ENCODE measurements around the gene PTCD3.

Gene PTCD3

DNA sequence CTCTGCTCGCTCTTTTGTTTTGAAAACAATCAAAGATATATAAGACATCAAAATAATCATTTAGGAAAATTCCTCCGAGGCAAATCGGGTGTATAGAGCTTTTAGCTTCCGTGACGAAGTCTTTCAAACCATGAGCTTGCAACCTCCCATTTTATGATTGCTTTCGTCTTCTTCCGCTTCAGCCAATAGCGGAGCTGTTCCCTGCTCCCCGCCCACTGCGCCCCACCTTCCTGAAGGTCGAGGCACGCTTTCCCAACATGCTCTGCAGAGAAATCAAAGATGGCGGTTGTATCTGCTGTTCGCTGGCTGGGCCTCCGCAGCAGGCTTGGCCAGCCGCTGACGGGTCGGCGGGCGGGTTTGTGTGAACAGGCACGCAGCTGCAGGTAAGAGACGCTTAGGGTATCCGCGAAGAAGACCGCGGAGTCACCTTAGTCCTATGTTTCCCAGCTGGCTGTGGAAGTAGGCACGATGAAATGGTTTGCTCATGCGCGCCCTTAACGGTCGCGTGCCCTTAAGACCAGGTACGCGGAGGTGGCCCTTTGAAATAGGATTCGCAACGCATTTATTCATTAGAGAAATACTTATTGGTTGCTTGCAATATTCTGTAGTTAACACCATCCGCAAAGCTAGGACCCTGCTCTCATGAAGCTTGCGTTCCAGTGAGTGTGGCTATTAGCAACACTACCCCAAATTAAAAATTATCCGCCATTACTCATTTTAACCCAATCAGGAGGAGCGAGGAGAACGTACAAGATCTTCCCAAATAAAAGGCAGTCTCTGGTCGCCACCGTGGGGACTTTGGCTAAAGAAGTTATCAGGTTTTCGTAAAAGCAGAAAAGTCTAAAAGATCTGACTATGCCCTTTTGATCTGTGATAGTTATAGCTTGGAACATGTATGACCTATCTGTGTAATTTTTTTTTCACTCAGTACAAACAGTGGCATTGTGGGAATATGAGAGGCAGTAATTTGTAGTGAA, at the start of gene PTCD3:
PTCD3 (plus strand) TSS at position 267 of the 977 bp plus-strand sequence; CDS start at position 280, 13 bp downstream.
- peak; percentile 94 for DNase-seq

DNA sequence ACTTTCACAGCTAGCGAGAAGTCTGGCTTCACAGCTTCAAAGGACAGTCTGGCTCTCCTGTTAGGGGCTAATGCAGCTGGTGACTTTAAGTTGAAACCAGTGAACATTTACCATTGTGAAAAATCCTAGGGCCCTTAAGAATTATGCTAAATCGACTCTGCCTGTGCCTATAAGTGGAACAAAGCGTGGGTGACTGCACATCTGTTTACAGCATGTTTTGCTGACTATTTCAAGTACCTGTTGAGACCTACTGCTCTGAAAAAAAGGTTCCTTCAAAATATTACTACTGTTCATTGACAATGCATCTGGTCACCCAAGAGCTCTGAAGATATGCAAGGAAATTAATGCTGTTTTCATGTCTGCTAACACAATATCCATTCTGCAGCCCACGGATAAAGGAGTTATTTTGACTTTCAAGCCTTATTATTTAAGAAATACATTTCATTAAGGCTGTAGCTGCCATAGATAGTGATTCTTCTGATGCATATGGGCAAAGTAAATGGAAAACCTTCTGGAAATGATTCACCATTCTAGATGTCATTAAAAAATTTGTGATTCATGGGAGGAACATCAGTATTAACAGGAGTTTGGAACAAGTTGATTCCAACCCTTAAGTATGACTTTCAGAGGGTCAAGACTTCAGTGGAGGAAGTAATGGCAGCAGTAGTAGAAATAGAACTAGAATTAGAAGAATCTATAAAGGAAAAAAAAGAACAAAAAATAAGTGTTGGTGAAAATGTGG, 49.3 kb upstream of the PTCD3 start:
- no peak for DNase-seq

DNA sequence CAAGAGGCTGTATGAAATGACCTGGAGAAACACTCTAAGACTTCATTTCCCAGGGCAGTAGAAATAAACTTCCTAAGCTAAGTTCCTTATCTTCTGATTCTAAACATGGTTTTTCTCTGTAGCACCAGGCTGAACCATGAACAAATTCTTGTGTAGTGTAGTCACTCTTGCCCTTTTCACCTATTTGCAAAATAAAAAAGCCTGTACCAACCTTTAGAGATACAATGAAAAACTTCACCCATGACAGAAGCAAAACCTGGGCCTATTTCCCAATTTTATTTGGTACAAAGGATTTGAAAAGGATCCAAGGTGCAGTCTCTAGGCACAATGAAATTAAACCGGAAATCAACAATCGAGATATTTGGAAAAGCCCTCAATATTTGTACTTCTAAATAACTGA, 44.0 kb upstream of the PTCD3 start:
- DNase-seq: no peak

DNA sequence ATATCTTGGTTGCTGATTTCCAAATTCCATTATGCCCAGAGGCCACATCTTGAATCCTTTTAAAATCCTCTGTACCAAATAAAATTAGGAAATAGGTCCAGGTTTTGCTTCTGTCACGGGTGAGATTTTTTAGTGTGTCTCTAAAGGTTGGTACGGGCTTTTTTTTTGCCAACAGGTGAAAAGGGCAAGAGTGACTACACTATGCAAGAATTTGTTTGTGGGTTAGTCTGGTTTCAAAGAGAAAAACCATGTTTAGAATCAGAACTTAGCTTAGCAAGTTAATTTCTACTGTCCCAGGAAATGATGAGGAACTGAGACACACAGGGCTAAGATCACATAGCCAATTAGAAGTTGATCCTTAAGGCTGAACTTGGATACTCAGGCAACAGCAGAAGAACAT, 42.0 kb upstream of the PTCD3 start:
- DNase-seq: no peak

DNA sequence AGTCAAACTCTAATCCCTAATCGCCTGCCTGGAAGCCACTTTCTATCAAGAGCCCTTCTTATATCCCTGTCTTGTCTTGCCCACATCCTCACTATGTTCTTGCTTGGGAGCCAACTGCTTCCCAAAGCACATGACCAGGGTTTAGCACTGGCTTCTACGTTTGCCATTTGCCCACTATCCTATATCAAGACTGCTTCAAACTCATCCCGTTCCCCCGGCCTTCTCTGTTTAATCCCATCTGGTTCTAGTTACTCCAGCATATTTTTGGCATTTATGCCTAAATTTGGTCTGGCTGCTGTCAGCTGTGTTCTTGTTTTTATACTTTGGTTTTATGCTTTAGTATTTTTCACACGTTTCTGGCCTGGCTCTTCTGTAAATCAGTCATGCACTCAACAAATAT, 40.5 kb upstream of the PTCD3 start:
- no peak for DNase-seq

DNA sequence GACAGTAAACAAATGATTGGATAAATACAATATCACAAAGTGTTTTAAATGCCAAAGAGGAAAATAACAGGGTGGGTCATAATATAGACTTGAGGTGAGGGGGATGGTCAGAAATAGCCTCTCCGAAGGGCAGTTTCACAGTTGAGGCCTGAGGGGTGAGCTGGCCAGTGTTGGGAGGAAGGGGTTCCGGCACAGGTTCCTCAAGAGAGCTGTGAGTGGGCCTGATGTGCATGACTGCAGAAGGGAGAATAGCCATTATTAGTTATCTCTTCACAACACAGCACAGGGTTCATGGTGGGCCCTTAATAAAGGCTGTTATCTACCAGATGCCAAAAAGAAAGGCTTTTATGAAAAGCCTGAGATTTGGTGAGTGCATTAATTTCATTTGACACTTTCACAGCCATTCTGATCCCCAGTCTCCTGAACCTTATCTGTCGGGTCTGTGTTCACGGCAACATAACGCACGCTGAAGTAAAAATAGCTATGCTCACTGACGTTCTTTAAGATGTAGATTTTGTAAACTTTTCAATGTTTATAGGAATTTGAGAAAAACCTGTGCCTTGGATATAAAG, 39.9 kb upstream of the PTCD3 start:
- no peak for DNase-seq

DNA sequence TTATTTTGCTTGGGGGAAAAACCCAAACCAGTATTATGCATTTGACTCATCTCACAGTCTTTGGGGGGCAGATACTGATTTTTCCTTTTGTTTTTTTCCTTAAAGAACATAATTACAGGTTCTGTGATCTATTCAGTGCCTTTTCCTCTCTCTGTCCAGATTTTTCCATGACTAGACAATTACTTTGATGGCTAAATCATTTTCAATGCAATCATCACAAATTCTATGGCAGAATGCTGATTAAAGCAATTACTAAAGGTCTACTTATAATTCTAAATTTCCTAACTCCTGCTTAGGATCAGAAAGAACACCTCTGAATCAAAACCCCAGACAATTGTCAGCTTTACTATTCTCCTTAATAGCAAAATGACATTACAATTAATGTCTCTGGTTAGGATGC, 39.1 kb upstream of the PTCD3 start:
- no peak for DNase-seq

DNA sequence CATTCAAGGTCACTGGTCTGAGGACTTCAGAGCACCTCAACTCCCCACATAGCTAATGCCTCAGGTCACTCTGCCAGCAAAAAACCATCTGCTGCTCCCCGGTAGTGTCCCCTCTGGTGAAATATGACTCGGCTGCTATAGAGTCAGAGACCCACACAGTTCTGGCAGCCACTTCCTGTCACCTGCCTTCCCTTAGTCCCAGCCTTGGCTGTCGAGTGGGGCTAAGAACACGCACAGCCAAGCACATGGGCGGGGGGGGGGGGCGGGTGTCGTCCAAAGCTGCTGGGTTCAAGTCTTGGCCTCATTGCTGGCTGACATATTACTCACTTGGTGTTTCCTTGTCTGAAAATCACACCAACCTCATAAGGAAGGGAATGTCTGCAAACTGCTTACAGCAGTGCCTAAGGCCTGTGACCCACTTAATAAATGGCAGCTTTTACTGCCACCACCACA, 37.9 kb upstream of the PTCD3 start:
- no peak for DNase-seq

DNA sequence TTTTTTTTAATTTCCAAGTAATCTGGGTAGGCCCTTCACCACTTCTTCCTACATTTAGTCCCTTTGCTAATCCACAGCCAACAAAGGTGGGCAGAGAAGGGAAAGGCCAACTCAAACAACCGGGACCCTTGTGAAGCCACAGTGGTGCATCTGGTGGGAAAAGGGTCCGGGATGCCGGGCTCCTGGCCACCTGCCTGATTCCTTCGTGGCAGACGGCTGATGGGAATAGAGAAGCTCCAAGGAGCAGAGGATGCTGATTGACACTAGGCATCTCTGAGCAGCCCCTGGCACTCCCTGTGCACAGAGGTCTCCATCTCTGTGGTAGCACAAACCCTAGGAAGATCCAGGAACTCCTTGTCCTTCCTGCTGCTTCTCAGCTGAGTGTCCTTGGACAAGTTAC, 37.4 kb upstream of the PTCD3 start:
- DNase-seq: no peak

DNA sequence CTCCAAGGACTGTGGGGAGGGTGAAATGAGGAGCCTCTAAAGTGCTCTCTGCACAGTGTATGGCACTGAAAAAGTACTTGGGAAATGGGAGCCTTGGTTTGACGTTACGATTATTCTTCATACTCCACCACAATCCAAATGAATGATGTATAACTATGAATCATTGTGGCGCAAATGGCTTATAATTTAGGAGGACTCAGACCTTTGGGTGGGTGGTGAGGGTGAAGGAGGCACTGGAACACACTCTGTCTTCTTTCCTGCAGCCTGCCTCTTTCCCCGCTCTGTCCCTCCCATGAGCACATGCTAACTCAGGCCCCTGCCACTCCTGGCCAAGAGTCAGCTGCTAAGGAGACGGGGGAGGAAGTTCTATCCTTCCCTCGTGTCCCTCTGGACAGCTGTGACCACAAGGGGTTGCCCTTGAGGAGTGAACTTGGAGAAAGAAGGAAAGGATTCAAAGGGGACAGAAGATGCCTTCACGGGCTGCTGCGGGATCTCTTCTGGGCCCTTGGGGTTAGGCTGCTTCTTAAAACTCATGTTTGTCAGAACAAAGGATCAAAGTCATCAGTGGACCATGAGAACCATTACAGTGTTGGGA, 36.8 kb upstream of the PTCD3 start:
- no peak for DNase-seq

DNA sequence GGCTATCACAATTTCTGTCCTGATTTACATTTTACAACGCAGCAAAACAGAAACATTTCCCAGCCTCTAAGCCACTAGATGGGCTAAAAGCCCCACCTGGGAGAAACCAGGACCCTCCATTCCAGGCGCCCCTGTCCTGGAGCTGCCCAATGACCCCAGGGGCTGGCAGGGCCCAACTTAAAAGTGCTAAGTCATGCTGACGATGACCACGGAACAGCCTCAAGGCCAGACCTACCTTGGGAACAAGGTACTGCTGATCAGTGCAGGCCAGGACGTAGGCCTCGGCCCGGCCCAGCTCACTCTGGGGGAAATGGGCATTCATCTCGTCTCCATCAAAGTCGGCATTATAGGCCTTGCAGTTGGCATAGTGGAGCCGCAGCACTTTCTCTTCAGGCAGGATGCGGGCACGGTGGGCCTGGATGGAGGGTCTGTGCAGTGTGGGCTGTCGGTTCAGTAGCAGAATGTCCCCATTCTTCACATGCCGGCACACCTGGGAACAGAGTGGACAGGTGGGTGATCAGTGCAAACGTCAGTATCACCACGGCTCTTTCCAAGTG, 36.2 kb upstream of the PTCD3 start:
- DNase-seq: no peak

DNA sequence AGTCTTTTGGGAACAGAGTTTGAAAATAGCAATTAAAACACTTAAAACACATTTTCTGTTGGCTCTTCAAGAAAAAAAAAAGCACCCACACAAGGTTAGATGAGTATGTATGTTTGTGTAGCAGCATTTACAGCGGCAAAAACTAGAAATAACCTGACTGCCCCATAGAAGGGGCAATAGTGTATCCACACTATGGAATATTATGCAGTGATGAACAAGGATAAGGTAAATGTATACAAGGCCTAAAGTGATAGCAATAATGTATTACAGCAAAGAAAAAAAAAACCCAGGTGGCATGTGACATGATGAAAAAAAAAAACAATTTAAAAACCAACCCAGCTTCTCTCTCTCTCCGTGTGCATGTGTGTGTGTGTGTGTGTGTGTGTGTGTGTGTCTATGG, 35.2 kb upstream of the PTCD3 start:
- DNase-seq: no peak

DNA sequence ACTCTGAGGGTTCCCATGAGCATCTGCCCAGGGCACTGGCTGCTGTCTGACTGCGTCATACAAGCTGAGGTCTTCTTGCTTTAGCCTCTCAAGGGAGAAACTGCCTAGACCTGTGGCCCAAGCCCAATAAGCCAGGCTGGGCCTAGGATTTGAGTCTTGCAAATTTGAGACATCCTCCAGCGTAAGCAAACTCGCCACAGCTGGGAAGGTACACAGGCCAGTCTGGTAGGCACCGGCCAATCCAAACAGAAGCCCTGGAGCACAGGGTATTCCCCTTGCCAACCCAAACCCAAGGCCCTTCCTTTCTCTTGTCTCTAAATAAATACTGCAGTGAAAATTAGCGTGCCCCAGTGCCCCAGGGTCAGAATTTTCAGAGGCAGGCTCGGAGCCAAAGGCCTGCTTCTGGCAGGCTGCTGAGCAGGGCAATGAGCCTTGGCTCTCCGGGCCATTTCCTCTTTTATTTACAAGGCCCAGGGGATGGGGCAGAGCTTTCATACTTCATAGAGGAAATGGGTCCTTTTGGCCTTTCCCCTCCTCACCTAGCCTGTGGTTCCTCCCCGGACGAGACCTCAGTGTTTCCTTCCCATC, 33.7 kb upstream of the PTCD3 start:
- DNase-seq: no peak

DNA sequence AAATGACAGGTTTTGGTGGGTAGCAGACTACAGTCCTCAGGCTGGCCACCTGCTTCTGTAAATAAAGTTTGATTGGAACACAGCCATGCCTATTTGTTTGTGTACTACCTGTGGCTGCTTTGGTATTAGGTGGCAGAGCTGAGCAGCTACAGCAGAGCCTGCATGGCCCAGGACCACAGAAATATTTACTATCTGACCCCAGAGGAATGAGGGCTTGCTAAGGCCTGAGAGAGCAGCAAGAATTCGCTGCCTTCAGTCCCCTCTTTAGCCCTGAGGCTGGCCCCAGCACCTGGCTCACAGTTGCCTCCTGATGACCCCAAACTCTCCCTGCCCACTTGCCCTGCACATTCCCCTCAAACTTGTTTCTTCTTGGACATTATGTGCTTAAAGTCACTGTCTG, 32.8 kb upstream of the PTCD3 start:
- DNase-seq: no peak

DNA sequence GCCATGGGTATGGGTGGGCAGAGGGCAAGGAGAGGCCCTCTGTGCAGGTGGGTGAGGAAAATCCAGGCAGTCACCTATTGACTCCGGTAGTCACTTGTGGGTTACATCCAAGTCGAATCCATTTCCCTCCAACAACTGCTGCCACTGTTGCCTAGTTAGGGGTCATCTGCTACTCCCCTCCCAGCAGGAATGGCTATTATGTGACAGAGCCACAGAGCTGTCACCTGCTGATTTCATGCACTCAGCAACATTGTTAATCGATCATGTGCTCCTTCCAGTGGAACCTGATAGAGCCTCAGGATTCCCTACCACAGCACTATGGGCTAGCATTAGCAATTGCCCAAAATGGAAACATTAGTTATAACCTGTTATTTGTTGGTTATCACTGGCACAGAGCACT, 31.8 kb upstream of the PTCD3 start:
- DNase-seq: peak; percentile 33

DNA sequence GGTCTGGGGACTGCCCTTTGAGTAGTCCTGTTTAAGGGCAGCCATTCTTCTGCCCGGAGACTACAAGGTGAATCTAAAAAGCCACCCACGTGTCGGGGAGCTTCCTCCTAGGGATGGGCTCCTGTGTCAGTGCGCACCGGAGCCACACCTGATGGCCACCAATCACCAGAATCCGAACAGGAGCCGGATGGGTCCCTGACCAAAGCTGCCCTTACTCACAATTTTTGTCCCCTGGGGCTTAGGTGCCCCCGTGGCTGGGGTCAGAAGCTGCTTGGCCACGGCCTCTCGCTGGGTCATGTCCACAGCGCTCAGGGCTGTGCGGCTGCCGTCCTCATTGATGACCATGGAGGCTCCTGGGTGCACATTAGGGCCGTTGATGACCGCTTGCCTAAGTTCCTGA, 31.2 kb upstream of the PTCD3 start:
- DNase-seq: no peak

DNA sequence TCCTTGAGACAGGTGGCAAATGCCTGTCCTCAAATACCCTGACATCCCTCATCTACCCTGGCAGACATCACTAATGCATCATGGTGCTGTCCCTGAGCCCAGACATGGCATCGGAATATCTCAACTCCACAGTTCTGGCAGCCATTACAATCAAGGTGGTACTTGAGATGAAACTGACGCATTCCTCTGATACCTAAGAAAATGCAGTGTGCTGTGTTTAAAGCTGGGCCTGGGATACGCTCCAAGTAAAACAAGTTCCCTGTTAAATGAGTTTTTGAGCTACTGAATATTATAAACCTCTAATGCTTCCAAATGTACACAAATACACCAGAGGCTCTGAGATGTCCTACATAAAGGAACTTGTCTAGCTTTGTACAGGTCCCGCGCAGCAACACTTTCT, 30.1 kb upstream of the PTCD3 start:
- DNase-seq: no peak

DNA sequence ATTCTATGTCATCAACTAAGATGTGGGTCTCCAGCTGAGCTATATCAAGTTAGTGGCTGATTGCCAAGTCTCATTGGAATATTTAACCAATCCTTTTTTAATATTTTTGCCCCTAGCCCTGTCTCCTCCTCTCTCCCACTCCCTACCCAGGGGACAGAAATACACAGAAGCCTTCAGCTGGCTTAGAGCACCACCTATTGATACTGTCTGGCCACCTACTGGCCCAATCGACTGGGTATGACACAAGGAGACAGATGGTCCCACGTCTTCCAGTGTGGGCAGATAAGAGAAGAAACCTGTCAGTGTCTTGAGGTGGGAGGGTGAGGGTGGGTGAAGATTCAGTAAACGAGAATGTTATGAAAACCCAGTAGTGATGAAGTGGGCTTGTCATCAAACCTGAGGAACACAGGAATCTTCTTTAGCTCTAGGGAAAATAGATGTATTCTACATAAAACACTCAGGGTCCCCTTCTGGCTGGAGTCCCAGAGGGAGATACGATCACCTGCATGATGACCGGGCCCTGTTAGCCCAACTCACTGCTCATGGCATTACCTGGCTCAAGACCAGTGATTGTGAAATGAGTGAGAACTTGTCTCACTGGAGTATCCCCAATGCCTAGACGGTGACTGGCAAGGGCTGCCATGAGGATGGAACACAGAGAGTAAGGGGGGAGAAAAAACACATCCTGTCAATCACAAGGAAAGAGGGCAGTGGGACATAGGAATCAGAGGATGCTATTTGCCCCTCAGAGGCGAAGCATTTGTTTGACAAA, 27.1 kb upstream of the PTCD3 start:
- no peak for DNase-seq

DNA sequence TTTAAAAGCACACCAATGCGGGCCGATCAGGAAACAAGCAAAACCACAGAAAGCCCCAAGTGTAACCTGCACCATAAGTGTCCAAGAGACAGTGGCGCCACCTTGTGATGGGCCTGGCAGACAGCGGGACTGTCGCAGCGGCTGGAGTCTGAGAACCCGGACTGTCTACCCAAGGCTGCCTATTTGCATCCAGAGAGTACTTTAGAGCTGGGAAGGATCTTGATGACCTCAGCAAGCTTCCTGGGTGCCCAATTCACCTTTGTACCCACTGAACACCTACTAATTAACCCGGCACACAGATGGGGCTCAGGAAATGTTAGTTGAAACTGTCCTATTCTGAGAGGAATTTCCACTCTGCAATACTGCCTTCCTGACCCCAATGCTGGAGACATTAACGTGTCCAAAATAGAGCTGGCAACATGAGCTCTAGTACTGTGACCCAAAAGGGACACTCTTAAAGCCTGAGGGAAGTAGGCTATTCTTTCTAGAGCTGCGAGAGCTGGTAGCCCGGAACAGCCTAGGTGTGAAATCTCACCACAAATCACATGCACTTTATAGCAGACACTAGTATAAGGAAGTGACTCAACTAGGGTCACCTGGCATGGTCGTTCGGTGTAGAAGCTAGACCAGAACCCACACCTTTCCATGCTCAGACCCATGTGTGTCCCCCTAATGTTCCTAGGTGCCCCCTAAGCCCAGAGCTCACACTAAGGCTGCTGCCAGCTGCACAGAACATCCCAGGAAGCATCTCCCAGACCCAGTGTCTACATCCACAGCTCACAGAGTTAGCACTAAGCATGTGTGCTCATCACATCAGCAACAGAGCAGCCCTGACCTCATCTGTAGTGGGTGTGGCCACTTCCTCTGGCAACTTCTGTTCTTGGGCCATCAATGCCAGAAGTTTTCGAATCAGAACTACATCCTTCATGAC, 25.8 kb upstream of the PTCD3 start:
- peak; percentile 17 for DNase-seq

DNA sequence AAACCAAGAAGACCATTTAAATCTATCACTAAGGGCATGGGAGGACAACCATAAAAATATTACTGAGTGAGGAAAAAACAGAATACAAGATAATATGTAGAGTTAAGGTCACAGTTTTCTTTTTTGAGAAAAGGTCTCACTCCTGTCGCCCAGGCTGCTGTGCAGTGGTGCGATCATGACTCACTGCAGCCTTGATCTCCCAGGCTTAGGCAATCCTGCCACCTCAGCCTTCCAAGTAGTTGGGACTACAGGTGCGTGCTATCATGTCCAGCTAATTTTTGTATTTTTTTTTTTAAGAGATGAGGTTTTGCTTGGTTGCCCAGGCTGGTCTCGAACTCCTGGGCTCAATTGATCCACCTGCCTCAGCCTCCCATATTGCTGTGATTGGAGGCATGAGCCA, 24.3 kb upstream of the PTCD3 start:
- no peak for DNase-seq

DNA sequence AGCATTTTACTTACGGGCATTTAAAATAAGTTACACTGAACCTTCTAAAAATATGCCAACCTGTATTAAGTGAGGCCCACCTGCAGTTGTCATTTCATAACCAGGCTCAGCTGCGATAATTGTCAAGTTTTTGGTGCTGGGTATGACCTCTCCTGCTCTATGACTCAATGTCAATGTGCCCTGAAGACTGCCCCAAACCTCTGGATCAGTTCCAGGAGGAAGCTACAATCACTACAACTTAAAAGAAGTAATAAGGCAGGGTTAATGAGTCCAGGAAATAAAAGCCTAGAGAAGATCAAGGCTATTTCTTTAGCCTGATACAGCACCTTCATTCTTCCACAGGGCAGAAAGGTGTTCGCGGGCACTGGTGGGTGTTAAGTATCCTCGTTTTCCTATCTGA, 23.3 kb upstream of the PTCD3 start:
- DNase-seq: no peak
